HL-60 (cell line): Measurements from ENCODE around the gene MYH16.
"Not testable (repeated sequence)": the region's sequence is repeated elsewhere in the genome, so short reads cannot be mapped to it uniquely, and the experiment has no call there.

ENCODE experiments used
- DNase-seq, 2 experiments: peaks; one replicate each; pipeline ENCODE4 v3.0.0-alpha.2; 2010 to 2020; ENCODE audit warnings: low read depth in 1 of 2, low spot score in 1 of 2
- H3K27ac ChIP-seq: fragments of 250-450 bp; sonication (Bioruptor Pico); replicated peaks from 2 replicates; pipeline ENCODE4 v1.5.1; 2020; ENCODE audit warnings: mild to moderate bottlenecking, moderate library complexity
- H3K27me3 ChIP-seq: fragments of 250-450 bp; sonication (Bioruptor Pico); 2 replicates; pipeline ENCODE4 v1.5.1; 2021; ENCODE audit warnings: mild to moderate bottlenecking, moderate library complexity; ENCODE audit not compliant: insufficient read depth, poor library complexity, severe bottlenecking
- H3K4me3 ChIP-seq: replicated peaks from 2 replicates; pipeline ENCODE4 v1.5.1; 2011; ENCODE audit warnings: mild to moderate bottlenecking, control low read depth, low read length; ENCODE audit not compliant: insufficient read depth
- CTCF ChIP-seq: IDR thresholded peaks from one replicate; pipeline ENCODE4 v1.5.1; 2011; ENCODE audit warnings: low read length, control low read depth, inconsistent platforms; ENCODE audit not compliant: insufficient read depth
- GABPA ChIP-seq: IDR thresholded peaks from 2 replicates; pipeline ENCODE4 v1.6.1; 2012; ENCODE audit warnings: low read depth
- POLR2AphosphoS5 ChIP-seq: IDR thresholded peaks from 2 replicates; pipeline ENCODE4 v1.6.1; 2012; ENCODE audit warnings: low read depth
- REST ChIP-seq: IDR thresholded peaks from 2 replicates; pipeline ENCODE4 v1.6.1; 2012; ENCODE audit warnings: low read depth; ENCODE audit not compliant: insufficient replicate concordance
- SPI1 ChIP-seq: IDR thresholded peaks from 2 replicates; pipeline ENCODE4 v1.6.1; 2012; ENCODE audit warnings: low read depth, mild to moderate bottlenecking, borderline replicate concordance

MYH16 gene

GRCh38 chr7:99314504-99314903, 41.9 kb downstream of the MYH16 start:
- no peak for DNase-seq
- no peak overlapping the region for H3K4me3 ChIP-seq
- no peaks in the 10 kb centered on the region for H3K27me3 ChIP-seq
- TF ChIP-seq GABPA (no peak), CTCF (no peak), REST (no peak), SPI1 (no peak), POLR2AphosphoS5 (no peak)
- no peak overlapping the region for H3K27ac ChIP-seq

- Histone ChIP-seq H3K27me3 (no peaks in the 10 kb centered on the region), H3K27ac (no peak overlapping the region), H3K4me3 (no peak overlapping the region)
- no peak for DNase-seq
- TF ChIP-seq CTCF (no peak), GABPA (no peak), REST (no peak), POLR2AphosphoS5 (no peak)
Measured at GRCh38 chr7:99320371-99320770, 47.7 kb downstream of the MYH16 start.

- not testable (repeated sequence) for H3K27me3 ChIP-seq, H3K4me3 ChIP-seq, DNase-seq, H3K27ac ChIP-seq
Measured at GRCh38 chr7:99322659-99323058, 50.0 kb downstream of the MYH16 start.

GRCh38 chr7:99324559-99324958, 51.9 kb downstream of the MYH16 start:
- Histone ChIP-seq H3K27me3 (no peaks in the 10 kb centered on the region), H3K27ac (no peak overlapping the region; the same call in 1 of the 2 replicates), H3K4me3 (no peak overlapping the region)
- no peak for DNase-seq
- TF ChIP-seq POLR2AphosphoS5, result no peak
- TF ChIP-seq CTCF, result no peak
- TF ChIP-seq GABPA, result no peak
- TF ChIP-seq REST, result no peak
- no peak for TF ChIP-seq SPI1
